GM18508 (cell line): ENCODE measurements around the gene ZFP90.

ENCODE experiments used
- ATAC-seq: cut with Tn5 transposase; IDR thresholded peaks from one replicate; pipeline ENCODE4 v1.9.1; 2021; ENCODE audit warnings: moderate number of reproducible peaks; ENCODE audit not compliant: insufficient read depth, unreplicated experiment

Gene ZFP90

GRCh38 chr16:68574479-68574878 lies 35.4 kb downstream of the ZFP90 start:
- no peak for ATAC-seq

DNA sequence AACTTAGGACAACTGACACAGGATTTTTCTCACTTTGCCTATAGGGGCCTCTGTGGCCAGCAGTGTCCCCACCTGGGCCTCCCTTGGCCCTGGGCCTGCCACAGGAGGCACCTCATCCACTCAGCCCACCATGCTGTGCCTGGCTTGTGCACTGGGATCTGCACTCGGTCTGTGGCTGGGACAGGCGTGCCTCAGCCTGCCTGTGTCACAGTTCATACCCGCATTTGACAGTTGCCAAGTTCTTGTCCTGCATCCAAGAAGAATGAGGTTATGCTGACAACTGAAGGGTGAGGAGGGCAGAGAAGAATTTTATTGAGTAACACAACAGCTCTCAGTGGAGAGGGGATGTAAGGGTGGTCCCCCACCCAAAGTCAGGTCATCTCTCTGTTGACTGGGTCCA lies 36.0 kb downstream of the ZFP90 start:
- ATAC-seq = no peak

- no peak for ATAC-seq
Observed at GRCh38 chr16:68577352-68577853, 38.3 kb downstream of the ZFP90 start.

DNA sequence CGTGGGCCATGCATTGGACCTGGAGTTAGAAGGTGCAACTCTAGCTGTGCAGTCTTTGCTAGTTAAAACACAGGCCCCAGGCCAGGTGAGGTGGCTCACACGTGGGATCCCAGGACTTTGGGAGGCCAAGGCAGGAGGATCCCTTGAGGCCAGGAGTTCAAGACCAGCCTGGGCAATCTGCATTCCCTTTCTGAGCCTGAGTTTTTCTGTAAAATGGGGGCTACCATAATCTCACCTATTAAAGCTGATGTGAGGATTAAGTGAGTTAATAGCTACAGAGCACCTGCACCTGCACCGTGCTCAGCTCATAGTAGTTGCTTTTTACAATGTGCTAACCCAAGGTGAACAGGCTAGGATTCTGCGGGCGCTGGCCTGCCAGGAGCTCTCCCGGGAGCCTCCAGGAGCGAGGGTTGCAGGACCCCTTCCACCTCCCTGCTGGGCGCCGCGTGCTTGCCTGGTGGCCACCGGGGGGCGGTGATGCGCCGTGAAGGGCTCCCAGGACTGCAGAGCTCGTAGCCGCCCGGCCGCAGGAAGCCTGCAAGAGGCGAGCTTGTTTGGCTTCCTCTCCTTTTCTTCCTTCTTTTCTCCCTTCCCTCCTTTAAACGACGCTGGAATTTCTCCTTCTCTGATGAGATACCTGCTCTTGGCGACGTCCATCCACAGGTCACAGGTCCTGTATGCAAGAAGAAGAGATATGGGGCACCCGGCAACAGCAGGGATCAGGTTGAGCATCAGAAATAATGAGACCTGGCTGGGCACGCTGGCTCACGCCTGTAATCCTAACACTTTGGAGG lies 51.3 kb downstream of the ZFP90 start:
- no peak for ATAC-seq

DNA sequence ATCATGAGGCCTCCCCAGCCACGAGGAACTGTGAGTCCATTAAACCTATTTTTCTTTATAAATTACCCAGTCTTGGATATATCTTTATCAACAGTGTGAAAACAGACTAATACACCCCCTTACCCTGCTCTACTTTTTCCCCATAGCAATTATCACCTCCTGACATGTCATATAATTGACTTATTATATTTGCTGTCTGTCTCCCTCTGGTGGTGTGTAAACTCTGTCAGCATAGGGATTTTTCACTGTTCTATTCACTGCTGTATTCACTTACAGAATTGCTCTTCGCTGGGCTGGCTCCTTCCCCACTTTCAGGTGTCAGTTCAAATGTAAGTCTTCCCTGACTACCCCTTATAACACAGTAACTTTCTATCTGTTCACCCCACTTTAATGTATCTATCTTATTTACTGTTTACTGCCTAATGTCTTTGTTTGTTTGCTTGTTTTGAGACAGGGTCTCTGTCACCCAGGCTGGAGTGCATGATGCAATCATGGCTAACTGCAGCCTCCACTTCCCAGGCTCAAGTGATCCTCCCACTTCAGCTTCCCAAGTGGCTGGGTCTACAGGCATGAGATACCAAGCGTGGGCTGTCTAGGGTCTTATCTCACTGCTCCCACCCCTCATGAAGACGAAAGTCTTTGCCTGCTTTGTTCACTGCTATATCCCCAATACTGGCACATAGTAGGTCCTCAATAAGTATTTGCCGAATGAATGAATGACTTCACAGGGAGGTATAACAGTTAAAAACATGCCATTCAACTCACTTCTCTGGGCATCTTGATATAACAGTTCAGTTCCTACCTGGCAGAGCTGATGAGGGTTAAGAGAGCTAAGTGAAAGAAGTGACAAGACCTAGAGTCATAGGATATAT lies 53.6 kb downstream of the ZFP90 start:
- ATAC-seq = no peak

DNA sequence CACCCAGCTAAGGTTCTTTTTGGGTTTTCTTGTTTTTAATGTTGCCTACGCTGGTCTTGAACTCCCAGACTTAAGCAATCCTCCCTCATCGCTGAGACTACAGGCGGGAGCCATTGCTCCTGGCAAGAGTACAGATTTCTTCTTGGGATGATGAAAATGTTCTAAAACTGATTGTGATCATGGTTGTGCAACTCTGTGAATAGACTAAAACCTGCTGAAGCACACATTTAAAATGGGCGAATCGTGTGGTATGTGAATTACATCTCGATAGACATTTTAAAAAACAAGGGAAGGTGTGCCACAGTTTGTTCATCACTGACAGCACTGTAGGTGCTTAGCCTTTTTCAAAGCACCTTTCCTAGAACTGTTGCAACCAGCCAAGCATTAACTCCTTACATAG lies 57.2 kb downstream of the ZFP90 start:
- ATAC-seq = no peak

DNA sequence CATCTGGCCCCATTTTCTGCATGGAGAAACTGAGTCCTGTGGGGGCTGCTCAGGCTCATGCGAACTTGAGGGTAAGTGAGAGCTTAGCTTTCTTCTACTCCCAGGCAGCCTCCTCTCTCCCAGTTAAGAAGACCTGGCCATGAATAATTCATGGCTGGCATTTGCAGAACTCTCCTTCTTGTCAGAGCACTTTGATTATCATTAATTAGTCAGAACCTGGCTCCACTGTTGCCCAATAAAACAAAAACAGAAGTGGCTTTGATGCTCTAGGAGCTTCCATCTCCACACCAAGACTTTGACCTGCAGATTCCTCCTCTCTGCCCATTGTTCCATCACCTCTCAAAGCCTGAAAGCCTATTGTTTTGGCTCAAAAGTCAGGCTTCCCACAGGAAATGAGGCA lies 60.5 kb downstream of the ZFP90 start:
- no peak for ATAC-seq

DNA sequence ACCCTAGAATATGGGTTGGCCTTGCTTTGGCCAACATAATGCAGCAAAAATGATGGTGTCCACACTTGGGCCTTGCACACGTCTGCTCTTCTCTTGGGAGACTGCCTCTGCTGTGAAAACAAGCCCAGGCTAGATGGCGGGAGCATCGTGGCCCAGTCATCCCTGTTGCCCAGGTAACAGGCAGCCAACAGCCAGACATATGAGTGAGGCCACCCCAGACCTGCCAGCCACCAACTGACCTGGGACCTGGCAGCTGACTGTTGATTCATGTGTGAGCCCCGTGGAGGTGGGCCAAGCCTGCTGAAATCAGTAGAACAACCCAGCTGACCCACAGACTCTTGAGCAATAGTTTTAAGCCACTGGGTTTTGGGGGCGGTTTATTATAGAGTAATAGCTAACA lies 66.7 kb downstream of the ZFP90 start:
- ATAC-seq = no peak

GRCh38 chr16:68607443-68607842 lies 68.4 kb downstream of the ZFP90 start:
- no peak for ATAC-seq

GRCh38 chr16:68608330-68608729 lies 69.2 kb downstream of the ZFP90 start:
- ATAC-seq = no peak

DNA sequence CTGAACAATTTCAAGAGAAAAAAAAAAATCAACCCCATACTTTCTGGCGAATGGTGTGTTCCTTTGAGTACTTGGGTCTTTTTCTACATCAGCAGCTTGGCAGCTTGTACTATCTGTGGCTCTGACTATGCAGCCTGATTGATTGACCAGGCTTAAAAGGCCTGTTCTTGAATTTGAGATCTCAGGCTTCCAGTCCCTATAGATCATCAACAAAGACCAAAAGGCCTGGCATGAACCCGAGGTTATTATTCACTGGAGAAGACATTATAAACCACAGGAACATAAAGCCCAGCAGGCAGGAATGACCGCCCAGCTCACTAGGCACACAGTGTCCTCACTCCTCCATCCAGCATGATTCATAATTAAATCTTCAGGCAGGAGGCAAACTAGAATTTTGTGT lies 73.9 kb downstream of the ZFP90 start:
- ATAC-seq = no peak

DNA sequence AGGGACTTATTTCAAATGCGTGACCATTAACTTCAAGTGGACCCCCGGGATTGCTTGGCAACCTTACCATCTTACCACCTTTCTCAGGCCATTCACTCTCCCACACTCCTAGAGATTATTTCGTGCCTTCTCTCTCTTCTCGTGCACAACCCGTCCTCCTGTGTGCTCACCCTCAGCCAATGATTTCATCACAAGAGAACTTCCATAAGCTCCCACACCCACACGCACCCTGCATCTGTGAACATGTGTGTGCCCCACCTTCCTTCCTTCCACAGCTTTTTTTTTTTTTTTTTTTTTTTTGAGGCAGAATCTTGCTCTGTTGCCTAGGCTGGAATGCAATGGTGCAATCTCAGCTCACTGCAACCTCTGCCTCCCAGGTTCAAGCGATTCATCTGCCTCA lies 78.6 kb downstream of the ZFP90 start:
- no peak for ATAC-seq
